Panc1 (cell line): ENCODE results near the gene NCBP1.

Experiments
- CTCF ChIP-seq: fragments of 450-650 bp; IDR thresholded peaks from 2 replicates; pipeline ENCODE4 v1.5.1; 2017; ENCODE audit warnings: mild to moderate bottlenecking
- POLR2AphosphoS5 ChIP-seq: IDR thresholded peaks from 2 replicates; pipeline ENCODE4 v1.6.1; 2012; ENCODE audit warnings: mild to moderate bottlenecking, low read depth, low read length, moderate library complexity
- TCF7L2 ChIP-seq: IDR thresholded peaks from 2 replicates; pipeline ENCODE4 v1.6.1; 2011; ENCODE audit warnings: mild to moderate bottlenecking, low read depth, low read length, inconsistent platforms

- TF ChIP-seq CTCF = no peak
- TF ChIP-seq TCF7L2 = no peak
- no peak for TF ChIP-seq POLR2AphosphoS5
Measured at GRCh38 chr9:97625620-97626019, 8.0 kb upstream of the NCBP1 start.
